HG03097 (cell line): ENCODE measurements around the gene TSPAN3.

Source experiments
- ATAC-seq: cut with Tn5 transposase; IDR thresholded peaks from one replicate; pipeline ENCODE4 v1.9.1; 2021; ENCODE audit not compliant: unreplicated experiment, low FRiP score

TSPAN3 gene

DNA sequence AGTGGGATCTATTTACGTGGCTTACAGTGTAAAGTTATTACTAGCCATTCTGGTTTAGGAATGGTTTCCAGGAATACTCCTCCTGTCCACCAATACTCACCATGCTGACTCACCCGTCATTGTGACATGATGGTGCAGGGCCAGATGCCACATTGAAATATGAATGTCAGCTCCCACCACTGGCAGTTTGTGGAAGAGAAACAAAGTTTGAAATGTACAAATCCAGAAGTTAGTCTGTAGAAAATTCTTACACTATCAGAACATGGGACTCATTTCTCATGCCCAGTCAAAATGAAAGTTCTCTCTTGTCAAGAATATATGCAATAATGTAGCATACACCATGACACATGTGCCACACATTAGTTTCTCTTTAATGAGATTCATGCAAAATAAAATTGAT, 14.4 kb upstream of the TSPAN3 start:
- ATAC-seq, result no peak

DNA sequence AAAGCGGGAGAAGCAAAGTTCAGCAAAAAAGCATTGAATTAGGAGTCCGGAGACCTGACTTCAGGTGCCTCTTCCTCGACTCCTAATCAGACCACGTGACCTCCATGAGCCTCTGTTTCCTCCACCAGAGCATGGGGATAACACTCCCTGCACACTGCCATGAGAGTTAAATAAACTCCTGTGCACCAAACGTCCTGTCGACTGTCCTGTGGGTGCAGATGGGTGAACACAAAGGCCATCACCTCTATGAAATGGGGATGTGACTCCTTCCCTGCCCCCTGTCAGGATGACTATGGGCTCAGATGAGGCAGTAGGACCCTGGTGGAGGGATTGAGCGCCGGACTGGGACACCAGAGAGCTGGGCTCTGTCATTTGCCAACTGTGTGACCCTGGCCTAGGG, 13.5 kb upstream of the TSPAN3 start:
- no peak for ATAC-seq

DNA sequence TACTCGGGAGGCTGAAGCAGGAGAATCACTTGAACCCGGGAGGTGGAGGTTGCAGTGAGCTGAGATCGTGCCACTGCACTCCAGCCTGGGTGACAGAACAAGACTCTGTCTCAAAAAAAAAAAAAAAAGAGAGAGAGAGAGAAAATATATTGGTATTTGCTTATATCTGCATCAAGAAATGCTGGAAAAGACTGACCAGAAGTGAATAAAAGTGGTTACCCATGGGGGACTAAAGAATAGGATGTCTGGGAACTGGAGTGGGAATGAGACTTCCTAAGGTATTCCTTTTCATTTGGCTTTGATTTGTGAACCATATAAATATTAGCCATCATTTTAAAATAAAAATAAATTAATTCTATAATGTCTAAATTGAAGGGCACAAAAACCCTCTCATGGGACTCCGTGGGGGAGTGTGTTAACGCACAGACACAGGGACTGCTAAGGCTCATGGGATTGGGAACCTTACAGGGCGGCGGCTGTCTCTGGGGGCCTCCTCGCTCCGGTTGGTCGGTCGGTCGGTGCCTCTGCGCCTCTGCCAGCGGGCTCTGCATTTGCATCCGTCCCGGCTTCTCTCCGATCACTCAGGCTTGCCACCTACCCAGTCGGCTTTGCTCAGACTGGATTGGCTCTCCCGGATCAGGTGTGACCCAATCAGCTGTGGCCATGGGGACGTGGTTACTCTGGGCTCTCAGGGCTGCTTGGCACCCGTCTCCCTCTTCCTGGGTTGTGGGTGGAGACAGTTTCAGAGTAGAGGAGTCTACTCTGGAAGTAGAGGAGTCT, 12.7 kb upstream of the TSPAN3 start:
- ATAC-seq, result peak; percentile 90

DNA sequence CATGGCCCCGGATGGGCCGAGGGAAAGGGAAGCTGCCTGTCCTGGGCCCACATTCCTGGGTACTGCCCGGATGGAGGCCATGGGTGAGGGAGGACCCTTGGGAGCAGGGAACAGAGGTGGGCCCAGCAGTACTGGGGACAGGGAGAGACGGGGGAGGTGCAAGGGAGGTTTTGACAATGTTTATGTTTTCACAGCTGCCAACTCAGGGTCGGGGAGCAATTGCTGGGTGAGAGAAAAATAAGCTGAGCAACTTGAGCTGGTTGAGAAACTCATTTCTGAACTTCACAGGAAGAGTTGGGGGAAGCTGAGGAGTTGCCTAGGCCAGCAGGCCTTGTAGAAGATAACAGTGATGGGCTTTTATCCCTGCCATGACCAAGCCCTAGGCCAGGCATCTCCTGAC, 11.1 kb upstream of the TSPAN3 start:
- ATAC-seq, result no peak

DNA sequence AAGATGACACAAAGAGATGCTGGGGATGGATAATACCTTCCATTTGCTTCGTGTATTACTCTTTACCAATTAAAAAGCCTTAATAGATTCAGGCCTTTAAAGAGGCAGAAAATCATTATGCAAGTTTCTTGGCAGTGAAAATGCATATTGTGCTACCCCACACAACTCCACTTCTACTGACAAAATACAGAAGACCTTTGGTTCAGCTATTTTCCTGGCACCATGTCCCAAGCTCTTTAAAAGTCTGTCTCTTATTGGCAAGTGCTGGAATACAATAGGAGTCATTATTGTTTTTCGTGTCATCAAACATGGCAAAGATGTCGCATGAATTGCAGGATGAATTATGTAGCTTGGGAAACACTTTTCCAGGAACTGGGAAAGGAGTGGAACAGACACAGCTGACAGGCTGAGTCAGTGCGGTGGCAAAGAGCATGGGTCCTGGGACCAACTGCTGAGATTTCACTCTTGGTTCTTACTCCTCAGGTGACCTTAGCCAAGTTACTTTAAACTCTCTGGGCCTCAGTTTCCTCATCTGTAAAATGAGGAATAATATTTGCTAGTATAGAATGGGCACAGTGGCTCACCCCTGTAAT, 5.5 kb upstream of the TSPAN3 start:
- ATAC-seq, result no peak

DNA sequence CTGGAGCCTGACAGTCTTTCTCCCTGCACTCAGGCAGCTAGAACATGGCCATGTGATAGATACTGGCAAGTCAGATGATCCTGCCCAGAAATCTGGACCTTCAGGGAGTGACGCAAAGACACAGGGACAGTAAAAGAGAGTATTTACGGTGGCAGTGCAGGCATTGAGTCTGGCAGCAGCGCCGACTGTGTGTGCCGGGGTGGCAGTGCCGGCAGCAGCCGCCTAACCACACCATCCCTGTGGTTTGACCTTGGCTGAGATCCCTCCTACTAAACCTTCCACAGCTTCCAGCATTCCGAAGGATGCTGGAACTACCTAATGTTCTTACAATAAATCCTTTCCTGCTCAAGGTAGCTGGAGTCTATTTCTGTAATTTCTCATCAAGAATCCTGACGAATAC, 4.6 kb upstream of the TSPAN3 start:
- no peak for ATAC-seq

DNA sequence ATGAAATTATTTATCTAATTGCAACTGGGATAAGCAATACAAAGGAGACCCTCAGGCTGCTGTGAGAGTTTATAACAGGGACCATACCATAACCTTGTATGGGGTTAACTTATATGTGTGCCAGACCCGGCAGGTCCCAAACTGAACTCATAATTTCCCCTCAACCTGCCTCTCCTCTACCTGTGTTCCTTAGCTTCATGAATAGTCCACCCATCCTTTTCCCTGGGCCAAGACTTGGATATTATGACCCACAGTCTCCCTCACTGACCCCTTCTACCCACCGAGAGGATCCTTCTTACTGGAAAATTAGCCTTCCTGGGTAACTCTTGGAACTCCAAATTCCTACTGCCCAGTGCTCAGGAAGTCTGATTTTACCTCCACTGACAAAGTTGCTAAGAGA, 3.4 kb upstream of the TSPAN3 start:
- ATAC-seq, result no peak

DNA sequence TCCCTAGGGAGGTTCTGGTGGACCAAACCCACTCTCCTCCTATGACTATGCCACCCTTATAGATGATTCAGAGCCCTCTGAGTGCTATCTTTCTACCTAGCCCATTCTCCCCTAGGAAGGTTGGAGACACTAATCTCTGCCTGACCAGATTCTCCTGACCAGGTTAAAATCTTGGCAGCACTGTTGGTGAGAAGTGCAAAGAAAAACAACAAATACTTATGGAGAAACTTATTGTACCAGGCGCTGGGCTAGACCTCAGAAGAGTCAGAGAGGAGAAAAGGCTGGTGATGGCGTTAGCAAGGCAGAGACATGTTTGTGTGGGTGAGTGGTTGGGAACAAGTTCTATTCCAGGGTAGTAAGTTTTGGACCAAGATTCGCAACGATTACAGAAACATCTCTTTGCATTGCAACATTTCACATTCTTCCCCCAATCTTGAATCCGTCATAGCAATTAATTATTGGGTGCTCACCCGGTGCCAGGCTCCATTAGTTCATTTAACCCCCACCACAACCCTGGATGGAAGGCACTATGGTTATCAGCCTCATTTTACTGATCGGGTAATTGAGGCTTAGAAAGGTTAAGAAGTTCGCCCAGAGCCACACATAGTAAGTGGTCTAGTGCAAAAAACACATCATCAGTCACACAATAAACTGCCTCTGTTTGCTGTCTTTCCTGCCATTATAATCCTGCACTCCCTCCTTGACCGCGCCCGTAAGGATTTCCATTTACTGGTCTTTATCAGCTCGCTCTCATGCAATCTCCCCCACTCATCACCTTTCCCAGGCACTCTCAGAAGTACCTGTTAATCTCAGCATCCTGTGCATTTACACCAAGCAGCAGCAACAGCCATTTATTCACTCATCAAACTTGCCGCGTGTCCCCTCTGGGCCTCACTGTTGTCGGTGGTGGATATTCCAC, 655 bp upstream of the TSPAN3 start:
- no peak for ATAC-seq

DNA sequence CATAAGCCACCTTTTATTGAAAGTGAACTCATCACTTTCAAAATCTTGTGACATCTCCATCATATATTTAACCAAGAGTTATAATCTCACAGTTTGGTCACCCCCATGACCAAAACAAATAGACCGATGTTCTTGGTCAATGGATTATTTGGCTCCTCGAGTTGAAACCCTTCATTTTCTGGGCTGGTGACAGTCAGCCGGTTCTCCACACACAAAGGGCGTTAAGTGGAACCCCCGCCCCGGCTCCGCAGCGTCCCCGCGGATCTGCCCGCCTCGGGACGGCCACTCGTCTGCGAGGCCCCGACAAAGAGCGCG, 772 bp downstream of the TSPAN3 start:
- no peak for ATAC-seq

DNA sequence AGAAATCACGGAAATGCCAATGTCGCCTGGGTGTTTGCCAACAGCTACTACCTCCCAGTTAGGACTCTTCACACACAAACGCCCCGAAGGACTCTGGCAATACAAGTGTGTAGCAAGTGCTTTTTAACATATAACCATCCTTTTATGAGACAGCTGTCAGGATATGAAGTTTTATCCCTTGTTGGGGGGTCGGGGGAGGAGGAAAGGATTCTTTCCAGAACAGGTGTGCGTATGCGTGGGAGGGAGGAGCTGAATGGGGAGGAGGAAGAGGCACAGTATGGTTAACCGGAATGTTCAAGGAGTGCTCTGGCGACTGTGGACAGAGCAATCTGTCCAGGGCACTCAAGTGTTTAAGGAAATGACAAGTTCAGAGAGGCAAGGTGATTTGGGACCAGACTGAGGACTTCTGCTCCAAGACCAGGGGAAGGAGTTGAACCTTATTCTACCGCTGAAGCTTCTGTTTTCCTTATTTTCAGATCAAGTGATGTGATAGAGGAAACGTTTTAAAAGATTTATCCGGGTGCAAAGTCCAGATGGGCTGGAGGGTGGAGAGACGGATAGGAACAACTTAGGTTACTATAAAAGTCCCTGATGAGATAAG, 1.3 kb downstream of the TSPAN3 start:
- ATAC-seq, result no peak

DNA sequence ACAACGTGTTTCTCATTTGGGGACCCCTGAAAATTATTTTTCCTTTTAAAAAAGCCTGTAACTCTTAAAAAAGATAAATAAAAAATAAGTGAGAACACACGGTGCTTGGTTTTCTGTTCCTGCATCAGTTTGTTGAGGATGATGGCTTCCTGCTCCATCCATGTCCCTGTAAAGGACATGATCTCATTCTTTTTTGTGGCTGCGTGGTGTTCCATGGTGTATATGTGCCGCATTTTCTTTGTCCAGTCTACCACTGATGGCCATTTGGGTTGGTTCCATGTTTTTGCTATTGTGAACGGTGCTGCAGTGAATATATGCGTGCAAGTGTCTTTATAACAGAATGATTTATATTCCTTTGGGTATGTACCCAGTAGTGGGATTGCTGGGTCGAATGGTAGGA, 2.3 kb downstream of the TSPAN3 start:
- ATAC-seq, result no peak

DNA sequence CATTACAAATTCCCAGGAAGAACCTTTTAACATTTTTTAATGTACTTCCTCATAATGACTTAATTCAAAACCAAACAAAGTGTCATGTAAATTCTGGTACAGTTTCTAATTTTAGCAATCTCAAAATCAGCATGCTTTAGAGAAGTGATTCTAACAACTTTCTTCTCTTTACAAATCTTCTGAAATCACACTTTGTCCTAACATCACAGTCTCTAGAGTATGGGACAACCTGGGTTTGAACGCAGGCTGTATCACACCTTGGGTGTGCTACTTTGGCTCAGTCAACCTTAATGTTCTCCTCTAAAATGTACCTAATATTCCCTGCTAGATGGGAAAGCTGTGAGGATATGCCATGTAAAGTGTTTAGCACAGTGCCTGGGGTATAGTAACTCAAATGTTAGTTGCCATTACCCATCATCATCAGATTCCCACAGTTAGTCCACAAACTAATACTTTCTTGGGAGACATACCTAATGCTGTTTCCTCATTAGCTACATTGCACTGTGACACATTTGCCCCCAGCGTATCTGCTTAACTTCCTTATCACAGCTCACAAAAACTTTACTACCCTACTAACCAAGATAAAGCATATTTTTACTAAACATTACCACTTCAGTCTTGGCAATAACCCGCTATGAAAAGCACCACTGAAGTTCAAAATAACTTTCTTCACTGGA, 3.1 kb downstream of the TSPAN3 start:
- ATAC-seq, result no peak

DNA sequence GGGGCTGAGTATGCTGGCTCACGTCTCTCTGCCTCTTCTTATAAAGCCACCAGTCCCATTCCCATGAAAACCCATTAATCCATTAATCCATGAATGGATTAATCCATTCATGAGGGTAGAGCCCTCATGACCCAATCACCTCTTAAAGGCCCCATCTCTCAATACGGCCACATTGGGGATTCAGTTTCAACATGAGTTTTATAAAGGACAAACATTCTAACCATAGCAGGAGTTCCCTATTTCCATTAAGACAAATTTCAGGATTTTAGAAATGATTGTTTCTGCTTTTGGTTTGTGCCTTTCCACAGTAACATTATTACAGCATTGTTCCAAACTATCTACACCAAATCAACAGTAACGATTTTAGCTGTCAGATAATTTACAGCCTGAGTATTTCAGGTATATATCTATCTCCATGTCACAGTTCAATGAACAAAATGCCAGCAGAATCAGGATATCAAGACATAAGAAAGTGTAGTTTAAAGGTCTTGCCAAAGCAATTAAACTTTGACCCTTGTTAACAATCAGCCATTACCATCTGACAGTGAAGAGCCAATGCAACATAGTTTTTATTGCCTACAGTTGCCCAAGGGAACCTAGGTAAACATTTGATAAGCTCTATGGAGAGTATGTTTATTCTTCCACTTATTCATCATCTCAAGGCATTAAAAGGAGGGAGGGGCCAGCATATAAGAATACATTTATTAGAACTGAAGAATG, 3.8 kb downstream of the TSPAN3 start:
- no peak for ATAC-seq

DNA sequence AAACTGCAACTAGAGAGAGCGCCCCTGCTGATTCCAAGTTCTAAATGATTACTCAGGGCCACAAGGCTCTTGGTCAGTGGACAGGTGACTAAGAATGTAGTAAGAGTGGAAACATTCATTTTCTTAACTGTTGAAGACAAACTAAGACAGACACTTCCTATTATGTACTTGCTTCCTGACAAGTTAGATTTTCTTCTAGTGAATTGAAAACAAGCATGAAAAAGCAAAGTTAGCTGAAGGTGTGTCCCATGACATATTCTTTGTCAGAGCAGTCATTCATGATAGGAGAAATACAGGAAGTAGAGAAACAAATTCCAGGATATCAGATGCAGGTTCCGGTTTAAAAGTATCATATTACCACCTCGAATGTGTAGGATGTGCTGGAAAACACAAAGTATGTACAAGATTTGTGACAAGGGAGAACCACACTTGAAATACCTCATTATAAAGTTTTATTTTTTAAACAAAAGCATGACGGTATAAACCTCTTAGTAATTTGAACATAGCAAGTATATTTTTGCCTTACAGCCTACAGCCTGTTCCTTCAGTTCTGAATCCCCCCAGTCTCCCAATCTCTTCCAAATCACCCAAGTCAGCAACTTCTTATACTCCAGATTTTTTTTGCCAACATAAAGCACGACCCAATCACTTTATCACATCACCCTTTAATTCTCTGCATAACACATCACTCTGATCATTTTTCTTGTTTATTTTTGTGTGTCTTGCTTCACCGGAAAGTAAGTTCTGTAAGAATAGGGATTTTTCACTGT, 6.2 kb downstream of the TSPAN3 start:
- ATAC-seq, result no peak

DNA sequence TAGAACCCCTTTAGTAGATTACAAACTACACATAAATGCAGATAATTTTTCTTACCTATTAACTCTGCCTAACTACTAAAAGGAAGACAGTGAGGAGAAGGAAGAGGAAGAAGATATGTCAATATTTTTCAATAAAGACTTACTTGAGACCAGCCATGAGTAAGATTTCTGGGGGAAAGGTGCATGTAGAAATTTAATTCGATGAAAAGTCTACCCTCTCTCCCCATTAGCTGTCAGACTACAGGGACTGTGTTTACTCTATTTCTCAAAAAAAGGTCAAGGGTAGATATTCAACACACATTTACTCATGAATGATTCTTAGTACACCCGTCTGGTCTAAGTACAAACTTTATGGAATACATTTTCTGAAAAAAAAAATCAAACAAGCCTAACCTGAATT, 6.8 kb downstream of the TSPAN3 start:
- no peak for ATAC-seq

DNA sequence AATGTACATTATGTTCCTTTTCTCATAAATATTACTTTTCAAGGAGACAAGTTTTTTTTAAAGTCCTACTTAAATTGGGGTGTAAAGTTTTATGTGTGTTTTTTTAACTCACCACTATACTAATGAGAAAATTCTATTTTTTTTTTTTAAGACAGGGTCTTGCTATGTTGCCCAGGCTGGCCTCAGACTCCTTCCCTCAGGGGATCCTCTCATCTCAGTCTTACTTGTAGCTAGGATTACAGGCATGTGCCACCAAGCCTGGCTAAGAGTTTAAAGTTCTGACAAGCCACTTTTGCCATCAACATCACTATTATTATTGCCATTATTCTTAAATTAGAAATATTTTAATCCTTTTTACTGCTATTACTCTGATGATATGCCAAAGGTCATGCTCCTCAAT, 7.7 kb downstream of the TSPAN3 start:
- ATAC-seq, result no peak

DNA sequence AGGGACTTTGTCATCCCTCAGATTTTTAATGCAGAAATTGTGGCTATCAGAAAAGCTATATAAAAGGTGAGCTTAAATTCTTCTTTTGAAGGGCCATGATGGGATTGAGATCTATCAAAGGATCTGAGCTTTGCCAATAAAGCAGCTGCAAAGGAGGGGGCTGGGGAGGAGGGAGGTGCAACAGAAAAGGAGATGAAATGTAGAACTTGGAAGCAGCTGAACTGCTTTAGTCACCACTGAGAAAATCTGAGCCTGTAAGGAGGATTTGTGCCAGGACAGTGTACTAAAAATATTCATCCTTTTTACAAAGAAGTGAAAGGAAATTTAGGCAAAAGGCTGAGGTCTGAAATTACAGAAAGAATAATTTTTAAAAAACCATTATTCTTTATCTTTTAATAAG, 10.4 kb downstream of the TSPAN3 start:
- no peak for ATAC-seq

DNA sequence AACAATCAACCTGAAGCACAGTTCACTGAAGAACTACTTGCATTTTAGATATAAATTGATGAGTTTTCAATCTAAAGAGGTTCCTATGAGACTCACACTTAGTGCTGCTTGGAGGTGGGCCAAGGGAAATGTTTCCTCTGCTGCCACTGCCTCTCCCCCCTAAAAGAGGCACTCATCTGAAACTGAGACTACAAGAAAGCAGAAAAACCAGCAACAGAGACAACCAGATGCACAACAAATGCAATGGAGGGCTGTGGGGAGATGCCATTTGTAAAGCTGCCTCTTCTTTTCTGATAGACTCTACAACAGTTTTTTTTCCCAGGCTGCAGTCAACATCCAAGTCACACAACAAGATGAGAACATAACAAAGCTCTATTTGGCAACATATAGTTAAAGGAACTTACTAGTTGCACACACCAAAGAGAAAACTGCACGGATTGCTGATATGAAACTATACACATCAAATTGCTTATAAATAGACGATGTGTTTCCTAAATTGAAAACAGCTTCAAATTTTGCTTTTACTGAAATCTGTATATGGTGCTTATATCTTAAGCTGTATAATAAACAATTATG, 11.0 kb downstream of the TSPAN3 start:
- ATAC-seq, result no peak

DNA sequence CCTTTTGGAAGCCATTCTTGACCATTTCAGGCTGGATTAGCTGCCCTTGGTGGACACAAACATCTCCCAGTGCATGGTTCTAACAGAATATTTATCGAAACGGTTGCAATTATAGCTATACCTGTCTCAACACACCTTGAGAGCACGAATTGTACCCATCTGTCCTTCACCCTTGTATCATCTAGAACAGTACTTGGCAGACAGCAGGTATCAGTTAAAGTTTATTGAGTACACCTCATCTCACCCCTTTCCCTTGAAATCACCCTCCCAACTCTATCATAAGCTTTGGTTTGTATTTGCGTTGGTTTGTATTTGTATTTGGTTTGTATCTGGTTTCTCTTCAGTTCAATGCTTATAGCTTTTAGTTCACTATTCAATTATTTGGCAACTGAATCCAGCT, 12.4 kb downstream of the TSPAN3 start:
- no peak for ATAC-seq
